ENCODE measurements around the gene MRPL34. TPM values are rescaled to one million over a fixed set of nuclear protein-coding genes. Genes with fewer than 3 reads are reported as not detected.

Gene MRPL34
- total and polyA plus RNA-seq, 9 of the 15 experiments (the other 6 are each of a cell fraction or from before 2014, with no cell fraction given), result 11.5 to 256 (median 72.5) TPM

DNA sequence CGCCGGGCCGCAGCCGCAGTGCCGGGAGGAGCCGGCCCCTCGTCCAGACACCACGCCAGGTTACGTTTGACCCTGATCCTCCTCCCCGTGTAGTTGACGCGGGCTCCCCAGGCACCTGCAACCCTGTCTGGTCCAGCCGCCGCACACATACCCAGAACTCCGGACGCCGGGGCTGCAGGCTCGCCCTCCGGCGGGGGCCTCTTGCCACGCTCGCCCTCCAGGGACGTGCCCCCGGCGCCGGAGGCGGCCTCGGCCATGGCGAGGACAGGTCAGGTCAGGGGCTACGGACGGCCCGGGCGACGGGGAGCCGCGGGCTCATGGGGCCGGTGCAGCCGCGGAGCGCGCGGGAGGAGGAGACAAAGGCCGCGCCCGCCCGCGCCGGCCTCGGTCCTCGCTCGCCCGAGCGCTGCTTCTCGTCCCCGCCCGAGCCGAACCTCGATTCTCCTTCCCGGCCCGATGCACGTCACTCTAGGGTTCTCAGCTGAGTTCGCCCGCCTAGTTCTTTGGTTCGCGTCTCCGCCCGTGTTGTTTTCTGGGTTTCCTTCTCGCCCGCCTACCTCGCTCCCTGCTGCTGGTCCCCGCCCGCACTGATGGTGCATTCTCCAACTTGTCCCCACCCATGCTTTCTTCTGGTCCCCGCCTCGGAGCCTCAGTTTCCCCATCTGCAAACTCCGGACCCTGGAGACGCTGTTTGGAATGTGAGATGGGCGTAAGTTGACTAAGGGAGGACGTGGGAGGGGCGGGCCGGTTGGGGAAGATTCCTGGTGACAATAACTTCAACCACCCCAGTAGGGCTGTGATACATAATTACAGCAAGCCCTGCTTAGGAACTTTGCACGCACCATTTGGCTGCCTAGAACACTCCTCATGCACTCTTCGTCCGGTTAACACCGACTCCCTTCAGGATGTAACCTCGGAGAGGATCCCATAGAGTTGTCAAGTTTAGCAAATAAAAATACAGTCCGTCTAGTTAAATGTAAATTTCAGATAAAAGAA, 29.0 kb downstream of the MRPL34 start, which contains the start of gene ANO8 (continued):
- TF ChIP-seq, protein P1, sequence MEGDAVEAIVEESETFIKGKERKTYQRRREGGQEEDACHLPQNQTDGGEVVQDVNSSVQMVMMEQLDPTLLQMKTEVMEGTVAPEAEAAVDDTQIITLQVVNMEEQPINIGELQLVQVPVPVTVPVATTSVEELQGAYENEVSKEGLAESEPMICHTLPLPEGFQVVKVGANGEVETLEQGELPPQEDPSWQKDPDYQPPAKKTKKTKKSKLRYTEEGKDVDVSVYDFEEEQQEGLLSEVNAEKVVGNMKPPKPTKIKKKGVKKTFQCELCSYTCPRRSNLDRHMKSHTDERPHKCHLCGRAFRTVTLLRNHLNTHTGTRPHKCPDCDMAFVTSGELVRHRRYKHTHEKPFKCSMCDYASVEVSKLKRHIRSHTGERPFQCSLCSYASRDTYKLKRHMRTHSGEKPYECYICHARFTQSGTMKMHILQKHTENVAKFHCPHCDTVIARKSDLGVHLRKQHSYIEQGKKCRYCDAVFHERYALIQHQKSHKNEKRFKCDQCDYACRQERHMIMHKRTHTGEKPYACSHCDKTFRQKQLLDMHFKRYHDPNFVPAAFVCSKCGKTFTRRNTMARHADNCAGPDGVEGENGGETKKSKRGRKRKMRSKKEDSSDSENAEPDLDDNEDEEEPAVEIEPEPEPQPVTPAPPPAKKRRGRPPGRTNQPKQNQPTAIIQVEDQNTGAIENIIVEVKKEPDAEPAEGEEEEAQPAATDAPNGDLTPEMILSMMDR (IDR thresholded peaks at IDR 0.05 in 2 of 3, conservative IDR thresholded peaks at IDR 0.05 in 1 of 3; ENCODE audit: insufficient read depth in 2 of 3, low read depth in 1 of 3, low read length in 3 of 3), result no peak
- TF ChIP-seq TFAM (CRISPR knock-in tag; conservative IDR thresholded peaks at IDR 0.05) (no peak), SMARCC2 (IDR thresholded peaks at IDR 0.05; ENCODE audit: low read depth) (peak; percentile 42; the same call in 1 of the 2 replicates), PHF20 (IDR thresholded peaks at IDR 0.05; ENCODE audit: partially characterized antibody) (peak; percentile 66), ZKSCAN1 (IDR thresholded peaks at IDR 0.05; ENCODE audit: low read depth, low read length) (peak; percentile 81), DNMT1 (IDR thresholded peaks at IDR 0.05) (no peak), ZEB2 (IDR thresholded peaks at IDR 0.05) (0 out of 2 replicates have a peak, but pooled peaks have one; percentile 32), ZNF324 (CRISPR knock-in tag; IDR thresholded peaks at IDR 0.05) (no peak), FUS (optimal IDR thresholded peaks at IDR 0.05; ENCODE audit: low read depth, low read length) (peak; percentile 93), MBD2 (IDR thresholded peaks at IDR 0.05; ENCODE audit: borderline replicate concordance, low read depth) (peak; percentile 60; the same call in 1 of the 2 replicates), PHB2 (IDR thresholded peaks at IDR 0.05; ENCODE audit: low read depth) (no peak), TCF15 (CRISPR knock-in tag; IDR thresholded peaks at IDR 0.05) (no peak), NR3C1 (CRISPR knock-in tag; IDR thresholded peaks at IDR 0.05) (peak; percentile 83; the same call in 1 of the 2 replicates), MEF2D (tag; conservative IDR thresholded peaks at IDR 0.05; ENCODE audit: low read depth) (no peak), IFI16 (CRISPR knock-in tag; IDR thresholded peaks at IDR 0.05) (no peak), HMGN3 (IDR thresholded peaks at IDR 0.05; ENCODE audit: borderline replicate concordance, extremely low read depth, insufficient read length, low read depth, low read length) (peak; percentile 87), HMG20A (CRISPR knock-in tag; conservative IDR thresholded peaks at IDR 0.05) (no peak), DDX20 (tag; IDR thresholded peaks at IDR 0.05; ENCODE audit: low read depth) (no peak), NFE2L1 (tag; IDR thresholded peaks at IDR 0.05; ENCODE audit: borderline replicate concordance, low read depth) (no peak), RBM15 (IDR thresholded peaks at IDR 0.05; ENCODE audit: insufficient read depth, low read length) (no peak)
- TF ChIP-seq, protein P2, sequence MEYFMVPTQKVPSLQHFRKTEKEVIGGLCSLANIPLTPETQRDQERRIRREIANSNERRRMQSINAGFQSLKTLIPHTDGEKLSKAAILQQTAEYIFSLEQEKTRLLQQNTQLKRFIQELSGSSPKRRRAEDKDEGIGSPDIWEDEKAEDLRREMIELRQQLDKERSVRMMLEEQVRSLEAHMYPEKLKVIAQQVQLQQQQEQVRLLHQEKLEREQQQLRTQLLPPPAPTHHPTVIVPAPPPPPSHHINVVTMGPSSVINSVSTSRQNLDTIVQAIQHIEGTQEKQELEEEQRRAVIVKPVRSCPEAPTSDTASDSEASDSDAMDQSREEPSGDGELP (CRISPR knock-in tag; IDR thresholded peaks at IDR 0.05; ENCODE audit: borderline replicate concordance), result peak; percentile 100
- TF ChIP-seq, protein P3, sequence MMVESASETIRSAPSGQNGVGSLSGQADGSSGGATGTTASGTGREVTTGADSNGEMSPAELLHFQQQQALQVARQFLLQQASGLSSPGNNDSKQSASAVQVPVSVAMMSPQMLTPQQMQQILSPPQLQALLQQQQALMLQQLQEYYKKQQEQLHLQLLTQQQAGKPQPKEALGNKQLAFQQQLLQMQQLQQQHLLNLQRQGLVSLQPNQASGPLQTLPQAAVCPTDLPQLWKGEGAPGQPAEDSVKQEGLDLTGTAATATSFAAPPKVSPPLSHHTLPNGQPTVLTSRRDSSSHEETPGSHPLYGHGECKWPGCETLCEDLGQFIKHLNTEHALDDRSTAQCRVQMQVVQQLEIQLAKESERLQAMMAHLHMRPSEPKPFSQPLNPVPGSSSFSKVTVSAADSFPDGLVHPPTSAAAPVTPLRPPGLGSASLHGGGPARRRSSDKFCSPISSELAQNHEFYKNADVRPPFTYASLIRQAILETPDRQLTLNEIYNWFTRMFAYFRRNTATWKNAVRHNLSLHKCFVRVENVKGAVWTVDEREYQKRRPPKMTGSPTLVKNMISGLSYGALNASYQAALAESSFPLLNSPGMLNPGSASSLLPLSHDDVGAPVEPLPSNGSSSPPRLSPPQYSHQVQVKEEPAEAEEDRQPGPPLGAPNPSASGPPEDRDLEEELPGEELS (CRISPR knock-in tag; IDR thresholded peaks at IDR 0.05; ENCODE audit: borderline replicate concordance), result no peak; the same call in 1 of the 2 replicates

All from K562 (cell line).